ENCODE results near the gene RNF103. TPM values are rescaled to one million over a fixed set of nuclear protein-coding genes. Genes with fewer than 3 reads are reported as not detected.

The RNF103 gene
- total and polyA plus RNA-seq, 2 of the 13 experiments (the other 11 are each of a cell fraction or from before 2014, with no cell fraction given): 19.8 to 21.1 TPM

DNA sequence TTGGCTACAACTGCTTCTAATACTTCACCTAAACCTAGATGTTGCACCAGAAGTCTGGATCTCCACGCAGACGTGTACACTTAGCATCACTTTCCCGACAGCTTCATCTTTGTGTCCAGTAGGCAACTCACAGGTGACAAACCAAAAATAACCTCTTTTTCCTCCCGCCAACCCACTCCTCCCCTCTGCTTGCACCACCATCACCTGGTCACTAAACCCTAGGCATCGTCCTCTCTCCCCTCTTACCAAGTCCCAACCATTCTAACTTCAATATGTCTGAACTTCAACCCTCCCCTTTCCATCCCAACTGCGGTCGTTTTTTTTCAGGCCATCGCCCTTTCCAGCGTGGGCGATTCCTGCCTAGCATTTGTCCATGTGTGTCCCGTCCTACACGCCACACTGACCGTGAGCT is 60.0 kb downstream of the RNF103 start (continued):
- TF ChIP-seq, protein P1, sequence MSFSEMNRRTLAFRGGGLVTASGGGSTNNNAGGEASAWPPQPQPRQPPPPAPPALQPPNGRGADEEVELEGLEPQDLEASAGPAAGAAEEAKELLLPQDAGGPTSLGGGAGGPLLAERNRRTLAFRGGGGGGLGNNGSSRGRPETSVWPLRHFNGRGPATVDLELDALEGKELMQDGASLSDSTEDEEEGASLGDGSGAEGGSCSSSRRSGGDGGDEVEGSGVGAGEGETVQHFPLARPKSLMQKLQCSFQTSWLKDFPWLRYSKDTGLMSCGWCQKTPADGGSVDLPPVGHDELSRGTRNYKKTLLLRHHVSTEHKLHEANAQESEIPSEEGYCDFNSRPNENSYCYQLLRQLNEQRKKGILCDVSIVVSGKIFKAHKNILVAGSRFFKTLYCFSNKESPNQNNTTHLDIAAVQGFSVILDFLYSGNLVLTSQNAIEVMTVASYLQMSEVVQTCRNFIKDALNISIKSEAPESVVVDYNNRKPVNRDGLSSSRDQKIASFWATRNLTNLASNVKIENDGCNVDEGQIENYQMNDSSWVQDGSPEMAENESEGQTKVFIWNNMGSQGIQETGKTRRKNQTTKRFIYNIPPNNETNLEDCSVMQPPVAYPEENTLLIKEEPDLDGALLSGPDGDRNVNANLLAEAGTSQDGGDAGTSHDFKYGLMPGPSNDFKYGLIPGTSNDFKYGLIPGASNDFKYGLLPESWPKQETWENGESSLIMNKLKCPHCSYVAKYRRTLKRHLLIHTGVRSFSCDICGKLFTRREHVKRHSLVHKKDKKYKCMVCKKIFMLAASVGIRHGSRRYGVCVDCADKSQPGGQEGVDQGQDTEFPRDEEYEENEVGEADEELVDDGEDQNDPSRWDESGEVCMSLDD (CRISPR knock-in tag; IDR thresholded peaks at IDR 0.05; ENCODE audit: borderline replicate concordance): no peak
- TF ChIP-seq MEIS2 (CRISPR knock-in tag; IDR thresholded peaks at IDR 0.05) (no peak), ZFP62 (CRISPR knock-in tag; IDR thresholded peaks at IDR 0.05) (no peak), FOXK2 (IDR thresholded peaks at IDR 0.05) (no peak), RFX1 (IDR thresholded peaks at IDR 0.05) (no peak), CHCHD3 (CRISPR knock-in tag; IDR thresholded peaks at IDR 0.05) (peak; percentile 44; the same call in 1 of the 2 replicates), KDM1A (CRISPR knock-in tag; IDR thresholded peaks at IDR 0.05) (no peak), ZNF124 (CRISPR knock-in tag; IDR thresholded peaks at IDR 0.05) (no peak), ZNF546 (CRISPR knock-in tag; conservative IDR thresholded peaks at IDR 0.05) (no peak), JARID2 (CRISPR knock-in tag; IDR thresholded peaks at IDR 0.05; ENCODE audit: insufficient replicate concordance) (no peak), TCF7 (IDR thresholded peaks at IDR 0.05; ENCODE audit: low read depth) (no peak), ZNF383 (CRISPR knock-in tag; IDR thresholded peaks at IDR 0.05; ENCODE audit: borderline replicate concordance) (peak; percentile 72; the same call in 1 of the 2 replicates), DNMT1 (CRISPR knock-in tag; IDR thresholded peaks at IDR 0.05) (no peak), CCAR2 (optimal IDR thresholded peaks at IDR 0.05; ENCODE audit: low read depth, low read length) (no peak), PCBP2 (optimal IDR thresholded peaks at IDR 0.05; ENCODE audit: low read depth, low read length, poor library complexity, severe bottlenecking) (no peak), RFX5 (IDR thresholded peaks at IDR 0.05; ENCODE audit: low read depth, low read length) (no peak)
- TF ChIP-seq, protein P2, sequence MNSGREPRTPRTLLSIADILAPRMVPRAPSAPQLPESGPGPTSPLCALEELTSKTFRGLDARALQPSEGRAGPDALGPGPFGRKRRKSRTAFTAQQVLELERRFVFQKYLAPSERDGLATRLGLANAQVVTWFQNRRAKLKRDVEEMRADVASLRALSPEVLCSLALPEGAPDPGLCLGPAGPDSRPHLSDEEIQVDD (CRISPR knock-in tag; IDR thresholded peaks at IDR 0.05; ENCODE audit: borderline replicate concordance): no peak
- TF ChIP-seq, protein P3, sequence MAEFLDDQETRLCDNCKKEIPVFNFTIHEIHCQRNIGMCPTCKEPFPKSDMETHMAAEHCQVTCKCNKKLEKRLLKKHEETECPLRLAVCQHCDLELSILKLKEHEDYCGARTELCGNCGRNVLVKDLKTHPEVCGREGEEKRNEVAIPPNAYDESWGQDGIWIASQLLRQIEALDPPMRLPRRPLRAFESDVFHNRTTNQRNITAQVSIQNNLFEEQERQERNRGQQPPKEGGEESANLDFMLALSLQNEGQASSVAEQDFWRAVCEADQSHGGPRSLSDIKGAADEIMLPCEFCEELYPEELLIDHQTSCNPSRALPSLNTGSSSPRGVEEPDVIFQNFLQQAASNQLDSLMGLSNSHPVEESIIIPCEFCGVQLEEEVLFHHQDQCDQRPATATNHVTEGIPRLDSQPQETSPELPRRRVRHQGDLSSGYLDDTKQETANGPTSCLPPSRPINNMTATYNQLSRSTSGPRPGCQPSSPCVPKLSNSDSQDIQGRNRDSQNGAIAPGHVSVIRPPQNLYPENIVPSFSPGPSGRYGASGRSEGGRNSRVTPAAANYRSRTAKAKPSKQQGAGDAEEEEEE (CRISPR knock-in tag; IDR thresholded peaks at IDR 0.05; ENCODE audit: borderline replicate concordance): peak; percentile 71; the same call in 1 of the 2 replicates
- TF ChIP-seq, protein P4, sequence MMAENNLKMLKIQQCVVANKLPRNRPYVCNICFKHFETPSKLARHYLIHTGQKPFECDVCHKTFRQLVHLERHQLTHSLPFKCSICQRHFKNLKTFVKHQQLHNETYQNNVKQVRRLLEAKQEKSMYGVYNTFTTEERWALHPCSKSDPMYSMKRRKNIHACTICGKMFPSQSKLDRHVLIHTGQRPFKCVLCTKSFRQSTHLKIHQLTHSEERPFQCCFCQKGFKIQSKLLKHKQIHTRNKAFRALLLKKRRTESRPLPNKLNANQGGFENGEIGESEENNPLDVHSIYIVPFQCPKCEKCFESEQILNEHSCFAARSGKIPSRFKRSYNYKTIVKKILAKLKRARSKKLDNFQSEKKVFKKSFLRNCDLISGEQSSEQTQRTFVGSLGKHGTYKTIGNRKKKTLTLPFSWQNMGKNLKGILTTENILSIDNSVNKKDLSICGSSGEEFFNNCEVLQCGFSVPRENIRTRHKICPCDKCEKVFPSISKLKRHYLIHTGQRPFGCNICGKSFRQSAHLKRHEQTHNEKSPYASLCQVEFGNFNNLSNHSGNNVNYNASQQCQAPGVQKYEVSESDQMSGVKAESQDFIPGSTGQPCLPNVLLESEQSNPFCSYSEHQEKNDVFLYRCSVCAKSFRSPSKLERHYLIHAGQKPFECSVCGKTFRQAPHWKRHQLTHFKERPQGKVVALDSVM (CRISPR knock-in tag; IDR thresholded peaks at IDR 0.05): no peak
- TF ChIP-seq, protein P5, sequence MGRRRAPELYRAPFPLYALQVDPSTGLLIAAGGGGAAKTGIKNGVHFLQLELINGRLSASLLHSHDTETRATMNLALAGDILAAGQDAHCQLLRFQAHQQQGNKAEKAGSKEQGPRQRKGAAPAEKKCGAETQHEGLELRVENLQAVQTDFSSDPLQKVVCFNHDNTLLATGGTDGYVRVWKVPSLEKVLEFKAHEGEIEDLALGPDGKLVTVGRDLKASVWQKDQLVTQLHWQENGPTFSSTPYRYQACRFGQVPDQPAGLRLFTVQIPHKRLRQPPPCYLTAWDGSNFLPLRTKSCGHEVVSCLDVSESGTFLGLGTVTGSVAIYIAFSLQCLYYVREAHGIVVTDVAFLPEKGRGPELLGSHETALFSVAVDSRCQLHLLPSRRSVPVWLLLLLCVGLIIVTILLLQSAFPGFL (CRISPR knock-in tag; IDR thresholded peaks at IDR 0.05): no peak
- TF ChIP-seq, protein P6, sequence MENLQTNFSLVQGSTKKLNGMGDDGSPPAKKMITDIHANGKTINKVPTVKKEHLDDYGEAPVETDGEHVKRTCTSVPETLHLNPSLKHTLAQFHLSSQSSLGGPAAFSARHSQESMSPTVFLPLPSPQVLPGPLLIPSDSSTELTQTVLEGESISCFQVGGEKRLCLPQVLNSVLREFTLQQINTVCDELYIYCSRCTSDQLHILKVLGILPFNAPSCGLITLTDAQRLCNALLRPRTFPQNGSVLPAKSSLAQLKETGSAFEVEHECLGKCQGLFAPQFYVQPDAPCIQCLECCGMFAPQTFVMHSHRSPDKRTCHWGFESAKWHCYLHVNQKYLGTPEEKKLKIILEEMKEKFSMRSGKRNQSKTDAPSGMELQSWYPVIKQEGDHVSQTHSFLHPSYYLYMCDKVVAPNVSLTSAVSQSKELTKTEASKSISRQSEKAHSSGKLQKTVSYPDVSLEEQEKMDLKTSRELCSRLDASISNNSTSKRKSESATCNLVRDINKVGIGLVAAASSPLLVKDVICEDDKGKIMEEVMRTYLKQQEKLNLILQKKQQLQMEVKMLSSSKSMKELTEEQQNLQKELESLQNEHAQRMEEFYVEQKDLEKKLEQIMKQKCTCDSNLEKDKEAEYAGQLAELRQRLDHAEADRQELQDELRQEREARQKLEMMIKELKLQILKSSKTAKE (CRISPR knock-in tag; IDR thresholded peaks at IDR 0.05; ENCODE audit: borderline replicate concordance): 0 out of 2 replicates have a peak, but pooled peaks have one; percentile 1

Measured in HepG2 (cell line).